BLaER1 (cell line): Measurements from ENCODE around the gene FCHSD2.

Experiments used
- H3K27ac ChIP-seq: shearing (Covaris generic); formaldehyde crosslinking; 2 replicates; pipeline ENCODE4 v1.8.1; 2022
- H3K27me3 ChIP-seq: shearing (Covaris generic); formaldehyde crosslinking; 2 replicates; pipeline ENCODE4 v1.8.1; 2022
- H3K36me3 ChIP-seq: shearing (Covaris generic); formaldehyde crosslinking; 2 replicates; pipeline ENCODE4 v1.8.1; 2022
- H3K4me1 ChIP-seq: shearing (Covaris generic); formaldehyde crosslinking; 2 replicates; pipeline ENCODE4 v1.8.1; 2022
- H3K4me2 ChIP-seq: shearing (Covaris generic); formaldehyde crosslinking; 2 replicates; pipeline ENCODE4 v1.8.1; 2022
- H3K4me3 ChIP-seq: shearing (Covaris generic); formaldehyde crosslinking; 2 replicates; pipeline ENCODE4 v1.8.1; 2022
- H3K9ac ChIP-seq: shearing (Covaris generic); formaldehyde crosslinking; 2 replicates; pipeline ENCODE4 v1.8.1; 2022
- H3K9me3 ChIP-seq: shearing (Covaris generic); formaldehyde crosslinking; 2 replicates; pipeline ENCODE4 v1.8.1; 2022
- H4K20me1 ChIP-seq: shearing (Covaris generic); formaldehyde crosslinking; 2 replicates; pipeline ENCODE4 v1.8.1; 2022
- Cebpa-rat ChIP-seq: shearing (Covaris generic); IDR thresholded peaks from 2 replicates; pipeline ENCODE4 v1.8.1; 2022

The FCHSD2 gene

DNA sequence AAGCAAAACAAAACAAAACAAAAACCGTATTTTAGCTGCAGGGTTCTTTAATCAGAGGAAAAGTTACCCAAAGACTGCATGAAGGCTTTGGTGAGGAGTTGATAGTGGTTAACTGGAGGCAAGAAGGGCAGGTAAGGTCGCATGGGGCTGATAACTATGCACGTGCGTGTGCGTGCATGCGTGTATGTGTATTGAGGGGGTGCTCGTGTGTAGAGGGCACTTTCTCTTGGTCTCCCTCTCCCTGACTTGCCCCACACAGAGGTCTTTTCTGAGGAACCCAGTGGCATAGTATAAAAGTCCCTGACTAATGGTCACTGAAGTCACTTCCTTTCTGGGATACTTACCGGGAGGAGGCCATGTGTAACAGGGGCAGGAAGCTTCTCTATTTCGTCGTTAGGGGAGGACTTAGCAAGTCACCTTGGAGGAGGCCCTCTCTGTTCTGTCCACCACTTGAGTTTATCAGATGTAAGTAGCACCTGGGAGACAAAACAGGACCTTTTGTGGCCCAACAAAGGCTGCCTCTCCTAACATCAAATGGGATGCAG lies 20.1 kb upstream of the FCHSD2 start:
- Histone ChIP-seq H3K27me3 (no peaks in the 10 kb centered on the region), H3K4me2 (peak overlapping the region; percentile 60), H4K20me1 (no peaks in the 10 kb centered on the region), H3K4me1 (peaks cover 35% of the 10 kb centered on the region), H3K9ac (no peak overlapping the region), H3K9me3 (no peaks in the 10 kb centered on the region), H3K36me3 (no peaks in the 10 kb centered on the region), H3K27ac (no peak overlapping the region), H3K4me3 (no peak overlapping the region)
- TF ChIP-seq Cebpa-rat = no peak

DNA sequence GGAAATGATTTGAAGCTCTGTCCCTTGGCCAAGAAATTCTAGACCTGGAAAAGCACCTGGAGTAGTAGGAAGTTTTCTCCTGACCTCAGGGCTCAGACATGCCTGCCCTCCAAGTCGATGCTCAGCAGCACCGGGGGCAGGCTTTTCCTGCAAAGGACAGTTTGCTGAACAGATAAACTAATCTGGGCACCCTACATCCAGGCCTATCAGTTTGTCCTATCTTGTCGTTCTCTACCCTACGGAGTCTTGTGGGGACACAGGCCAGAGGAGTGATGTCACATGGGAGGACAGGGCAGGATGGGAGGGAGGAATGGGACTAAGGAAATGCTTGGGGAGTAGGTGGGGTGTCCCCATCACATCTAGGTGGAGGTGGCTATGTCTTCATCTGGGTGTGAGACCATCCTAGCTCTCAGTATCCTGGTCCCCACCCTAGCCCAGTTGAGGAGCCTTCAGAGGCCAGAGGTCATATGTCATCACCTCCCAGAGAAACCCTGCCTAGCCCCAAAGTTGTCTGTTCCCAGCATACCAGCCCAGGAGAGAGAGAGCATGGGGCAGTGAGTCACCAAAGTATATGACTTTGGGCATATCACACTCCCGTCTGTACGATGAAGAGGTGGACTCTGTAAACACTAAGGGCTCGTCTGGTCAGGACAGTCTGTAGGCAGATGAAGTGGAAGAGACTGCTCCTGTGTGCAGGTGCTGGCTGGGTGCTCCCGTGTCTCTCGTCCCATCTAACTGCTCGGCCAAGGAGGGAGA lies 18.1 kb upstream of the FCHSD2 start:
- no peak for TF ChIP-seq Cebpa-rat

DNA sequence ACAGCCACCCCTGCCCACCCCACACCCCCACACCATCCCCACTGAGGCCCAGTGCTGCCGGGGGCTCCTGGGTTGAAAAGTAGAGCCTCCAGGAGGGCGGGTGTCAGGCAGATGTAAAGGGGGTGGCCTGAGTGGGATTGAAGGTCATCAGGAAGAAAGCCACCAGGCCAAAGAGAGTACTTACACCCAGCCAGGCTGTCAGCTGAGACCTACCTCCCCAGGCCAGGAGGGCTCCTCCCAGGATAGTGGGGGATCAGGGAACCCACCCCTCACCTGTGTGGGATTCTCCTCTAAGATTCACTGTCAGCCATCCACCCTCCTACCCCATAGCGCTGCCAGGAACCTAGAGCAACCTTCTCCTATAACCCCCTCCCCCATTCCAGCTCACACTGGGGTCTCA lies 17.2 kb upstream of the FCHSD2 start:
- TF ChIP-seq Cebpa-rat = no peak
- H3K27ac ChIP-seq = peak overlapping the region; percentile 91
- no peak overlapping the region for H3K4me2 ChIP-seq

More for the DNA sequence above, 18.1 kb upstream of the FCHSD2 start:
- peak overlapping the region; percentile 91; the same call in 1 of the 2 replicates for H3K27ac ChIP-seq
- no peaks in the 10 kb centered on the region for H3K36me3 ChIP-seq
- no peaks in the 10 kb centered on the region for H4K20me1 ChIP-seq
- no peaks in the 10 kb centered on the region for H3K27me3 ChIP-seq
- no peak overlapping the region for H3K9ac ChIP-seq
- H3K4me3 ChIP-seq = no peak overlapping the region
- H3K9me3 ChIP-seq = no peaks in the 10 kb centered on the region
- no peak overlapping the region for H3K4me2 ChIP-seq
- H3K4me1 ChIP-seq = peaks cover 56% of the 10 kb centered on the region

DNA sequence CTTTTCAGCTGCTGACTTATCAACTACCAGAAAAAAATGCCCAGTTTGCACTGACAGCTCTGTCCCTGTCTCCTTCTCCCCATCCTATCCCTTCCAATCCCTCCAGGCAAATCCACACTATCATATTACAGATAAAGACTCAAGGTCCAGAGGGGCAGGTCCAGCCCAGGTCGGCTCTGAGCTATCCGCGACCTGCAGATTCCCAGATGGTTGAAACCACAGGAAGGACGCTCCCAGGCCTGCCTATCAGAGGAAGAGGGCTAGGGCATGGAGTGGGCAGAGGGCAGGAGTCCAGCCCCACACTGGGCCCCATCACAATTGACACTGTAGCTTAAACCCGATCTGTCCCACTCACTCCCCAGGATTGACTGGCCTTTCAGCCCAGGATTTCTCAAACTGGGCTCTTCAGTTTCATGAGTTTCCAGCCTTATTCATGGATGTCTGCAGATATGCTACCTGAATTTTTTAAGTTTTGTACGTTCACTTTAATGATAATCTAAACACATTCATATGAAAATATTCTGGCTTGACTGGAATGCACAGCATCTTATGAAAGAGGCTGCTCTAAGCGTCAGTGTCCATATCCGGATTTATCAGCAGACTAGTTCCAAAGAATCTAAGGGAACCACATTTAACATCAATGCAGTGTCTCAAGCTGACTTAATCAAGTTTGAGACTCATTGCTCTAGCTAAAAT lies 16.4 kb upstream of the FCHSD2 start:
- Histone ChIP-seq H3K9ac (0 out of 2 replicates have a peak overlapping the region, but pooled peaks have one; percentile 46), H3K27ac (peak overlapping the region; percentile 91), H3K27me3 (no peaks in the 10 kb centered on the region), H3K36me3 (no peaks in the 10 kb centered on the region), H3K4me3 (no peak overlapping the region), H3K9me3 (no peaks in the 10 kb centered on the region), H4K20me1 (no peaks in the 10 kb centered on the region), H3K4me2 (peak overlapping the region; percentile 88), H3K4me1 (peaks cover 72% of the 10 kb centered on the region)
- no peak for TF ChIP-seq Cebpa-rat

More for the DNA sequence above, 17.2 kb upstream of the FCHSD2 start:
- H3K4me3 ChIP-seq = no peak overlapping the region
- peaks cover 65% of the 10 kb centered on the region for H3K4me1 ChIP-seq
- H3K27me3 ChIP-seq = no peaks in the 10 kb centered on the region
- H3K9me3 ChIP-seq = no peaks in the 10 kb centered on the region
- H4K20me1 ChIP-seq = no peaks in the 10 kb centered on the region
- no peak overlapping the region for H3K9ac ChIP-seq
- H3K36me3 ChIP-seq = no peaks in the 10 kb centered on the region

DNA sequence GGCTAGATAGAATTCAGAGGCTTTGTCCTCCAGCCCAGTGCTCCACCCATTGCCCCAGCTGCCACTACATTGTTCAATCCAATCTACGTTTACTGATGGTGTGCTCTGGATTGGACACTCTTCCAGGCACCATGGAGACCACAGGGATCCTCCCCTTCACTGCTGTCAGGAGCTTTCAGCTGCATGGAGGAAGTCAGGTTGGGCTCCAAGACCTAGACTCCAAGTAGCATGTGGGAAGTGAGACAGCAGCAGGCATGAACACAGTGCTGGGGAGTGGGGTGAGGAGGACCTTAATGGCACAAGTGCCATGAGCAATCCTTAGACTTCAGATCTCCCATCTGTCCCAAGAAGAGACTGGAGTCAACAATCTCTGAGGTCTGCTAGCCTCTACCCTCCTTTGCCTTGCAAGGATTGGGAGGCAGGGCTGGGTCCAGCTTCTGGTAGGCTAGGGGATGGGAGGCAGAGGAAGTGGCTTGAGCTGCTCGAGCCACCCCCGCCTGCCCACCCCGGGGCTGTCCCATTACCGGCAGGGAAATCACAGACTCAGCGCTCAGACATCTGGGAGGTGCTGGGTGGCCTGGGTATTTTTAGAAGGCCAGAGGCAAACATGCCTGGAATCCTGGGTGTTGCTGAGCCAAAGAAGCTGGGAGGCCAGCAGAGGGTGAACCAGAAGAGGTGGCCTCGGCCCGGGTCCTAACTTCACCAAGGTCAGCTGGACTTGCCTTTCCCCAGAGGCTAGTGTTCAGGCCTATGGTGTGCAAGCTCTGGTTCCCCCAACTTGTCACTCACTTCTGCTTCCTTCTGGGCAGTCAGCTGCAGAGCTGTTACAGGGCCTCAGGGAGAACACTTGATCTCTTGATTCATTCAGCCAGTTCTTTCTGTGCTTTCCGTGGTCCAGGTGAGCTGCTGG lies 15.2 kb upstream of the FCHSD2 start:
- H4K20me1 ChIP-seq = no peaks in the 10 kb centered on the region
- peaks cover 72% of the 10 kb centered on the region for H3K4me1 ChIP-seq
- peak overlapping the region; percentile 91 for H3K27ac ChIP-seq
- no peaks in the 10 kb centered on the region for H3K36me3 ChIP-seq
- H3K4me3 ChIP-seq = no peak overlapping the region
- H3K9ac ChIP-seq = peak overlapping the region; percentile 46; the same call in 1 of the 2 replicates
- no peaks in the 10 kb centered on the region for H3K9me3 ChIP-seq
- H3K27me3 ChIP-seq = no peaks in the 10 kb centered on the region
- H3K4me2 ChIP-seq = peak overlapping the region; percentile 88
- TF ChIP-seq Cebpa-rat = no peak

DNA sequence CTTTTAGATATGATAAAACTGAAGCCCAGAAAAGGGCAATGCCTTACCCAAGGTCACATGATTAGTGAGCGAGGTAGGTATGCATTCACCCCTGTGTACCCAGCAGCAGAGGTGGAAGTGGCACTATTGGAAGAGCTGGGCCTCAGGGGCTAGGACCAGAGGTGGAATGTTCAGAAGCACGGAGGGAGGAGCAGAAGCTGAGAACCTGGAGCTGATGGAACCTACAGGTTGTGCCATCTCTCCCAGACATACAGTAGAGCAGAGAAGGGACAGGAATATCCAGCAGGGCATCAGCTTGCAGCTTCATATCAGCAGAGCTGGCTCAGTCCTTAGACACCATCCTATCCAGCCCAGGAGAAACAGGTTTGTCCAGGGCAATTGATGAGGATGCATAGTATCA lies 14.6 kb upstream of the FCHSD2 start:
- H4K20me1 ChIP-seq = no peaks in the 10 kb centered on the region
- no peaks in the 10 kb centered on the region for H3K9me3 ChIP-seq
- H3K36me3 ChIP-seq = no peaks in the 10 kb centered on the region
- H3K4me1 ChIP-seq = peaks cover 79% of the 10 kb centered on the region
- peak overlapping the region; percentile 91; the same call in 1 of the 2 replicates for H3K27ac ChIP-seq
- H3K9ac ChIP-seq = no peak overlapping the region
- TF ChIP-seq Cebpa-rat = no peak
- no peaks in the 10 kb centered on the region for H3K27me3 ChIP-seq
- no peak overlapping the region for H3K4me3 ChIP-seq
- H3K4me2 ChIP-seq = peak overlapping the region; percentile 88

DNA sequence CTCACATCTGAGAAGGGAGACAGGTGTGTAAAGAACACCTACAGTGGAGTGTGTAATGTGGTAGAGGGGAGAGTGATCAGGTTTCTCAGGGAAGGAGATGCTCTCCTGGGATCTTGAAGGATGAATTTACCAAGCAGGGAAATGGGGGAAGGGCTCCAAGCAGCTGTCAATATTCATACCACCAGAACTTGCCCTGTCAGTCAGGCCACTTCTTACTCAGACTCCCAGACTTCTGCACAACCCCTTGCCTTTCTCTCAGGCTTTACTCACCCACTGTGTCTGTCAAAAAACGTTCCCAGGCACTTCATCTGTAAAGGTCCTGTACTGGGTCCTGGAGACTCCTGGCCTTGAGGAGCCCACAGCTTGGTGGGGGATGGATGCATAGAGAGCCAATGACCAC lies 14.0 kb upstream of the FCHSD2 start:
- Histone ChIP-seq H4K20me1 (no peaks in the 10 kb centered on the region), H3K4me1 (peaks cover 85% of the 10 kb centered on the region), H3K9ac (peak overlapping the region; percentile 33), H3K9me3 (no peaks in the 10 kb centered on the region), H3K4me2 (peak overlapping the region; percentile 88), H3K36me3 (no peaks in the 10 kb centered on the region), H3K27me3 (no peaks in the 10 kb centered on the region), H3K27ac (peak overlapping the region; percentile 91), H3K4me3 (no peak overlapping the region)
- no peak for TF ChIP-seq Cebpa-rat

DNA sequence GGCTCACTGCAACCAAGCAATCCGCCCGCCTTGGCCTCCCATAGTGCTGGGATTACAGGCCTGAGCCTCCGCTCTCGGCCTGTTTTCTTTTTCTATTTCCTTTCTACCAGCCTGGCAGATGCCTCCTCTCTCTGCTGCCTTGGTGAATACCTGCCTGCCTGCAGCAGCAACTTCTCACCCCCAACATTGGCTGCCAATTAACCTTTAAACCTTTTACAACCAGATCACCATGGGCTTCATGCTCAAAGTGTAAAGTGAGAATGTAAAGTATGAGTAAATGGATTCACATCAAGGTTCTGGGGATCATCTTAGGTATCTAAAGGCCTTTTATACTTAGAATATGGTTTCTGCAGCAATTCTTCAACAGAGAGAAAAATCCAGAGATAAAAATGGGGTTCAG lies 13.0 kb upstream of the FCHSD2 start:
- peaks cover 95% of the 10 kb centered on the region for H3K4me1 ChIP-seq
- no peaks in the 10 kb centered on the region for H3K27me3 ChIP-seq
- peak overlapping the region; percentile 91 for H3K27ac ChIP-seq
- no peak for TF ChIP-seq Cebpa-rat
- H3K9ac ChIP-seq = no peak overlapping the region
- H3K9me3 ChIP-seq = no peaks in the 10 kb centered on the region
- H3K4me2 ChIP-seq = peak overlapping the region; percentile 88
- H4K20me1 ChIP-seq = no peaks in the 10 kb centered on the region
- no peak overlapping the region for H3K4me3 ChIP-seq
- no peaks in the 10 kb centered on the region for H3K36me3 ChIP-seq

DNA sequence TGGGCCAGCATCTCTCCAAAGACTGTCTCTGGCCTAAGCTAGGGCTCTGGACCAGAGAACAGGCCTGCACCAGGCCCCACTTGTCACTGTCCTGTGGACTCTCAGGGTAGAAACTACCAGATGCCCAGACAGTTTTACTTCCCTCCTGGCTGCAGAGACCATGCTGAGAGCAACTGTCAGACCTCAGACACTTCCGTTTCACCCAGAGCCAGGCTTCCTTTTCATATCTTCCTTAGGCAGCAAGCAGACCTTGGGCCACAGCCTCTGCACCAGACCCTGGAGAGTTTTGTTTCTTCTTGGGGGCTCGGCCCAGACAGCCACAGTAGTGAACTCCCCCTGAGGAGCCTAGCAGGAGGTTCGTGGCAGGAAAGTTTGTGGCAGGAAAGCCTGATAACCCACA lies 12.1 kb upstream of the FCHSD2 start:
- H3K4me3 ChIP-seq = no peak overlapping the region
- H4K20me1 ChIP-seq = no peaks in the 10 kb centered on the region
- TF ChIP-seq Cebpa-rat = no peak
- no peaks in the 10 kb centered on the region for H3K36me3 ChIP-seq
- no peaks in the 10 kb centered on the region for H3K9me3 ChIP-seq
- H3K27ac ChIP-seq = peak overlapping the region; percentile 91
- H3K4me1 ChIP-seq = peaks cover 99% of the 10 kb centered on the region
- H3K9ac ChIP-seq = peak overlapping the region; percentile 65
- peak overlapping the region; percentile 88 for H3K4me2 ChIP-seq
- H3K27me3 ChIP-seq = no peaks in the 10 kb centered on the region
